Measurements from ENCODE around the gene ELSPBP1.

Gene ELSPBP1

GRCh38 chr19:48023518-48023917, 29.1 kb downstream of the ELSPBP1 start:
- TF ChIP-seq CTCF (IDR thresholded peaks at IDR 0.05; ENCODE audit: borderline replicate concordance, insufficient read depth, low read depth, low read length), result no peak

DNA sequence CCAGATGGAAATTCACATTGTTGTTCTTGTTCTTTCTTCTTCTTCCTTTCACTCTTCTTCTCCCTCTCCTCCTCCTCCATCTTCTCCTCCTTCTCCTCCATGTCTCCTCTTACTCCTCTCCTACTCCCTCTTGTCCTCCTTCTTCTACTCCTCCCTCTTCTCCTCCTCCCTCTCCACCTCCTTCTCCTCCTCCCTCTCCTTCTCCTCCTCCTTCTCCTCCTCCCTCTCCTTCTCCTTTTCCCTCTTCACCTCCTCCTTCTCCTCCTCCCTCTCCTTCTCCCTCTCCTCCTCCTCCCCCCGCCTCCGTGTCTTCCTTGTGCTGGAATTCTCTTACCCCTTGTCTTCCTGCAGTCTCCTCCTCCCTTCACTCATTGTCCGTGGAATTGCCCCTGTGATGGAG, 31.0 kb downstream of the ELSPBP1 start:
- no peak for TF ChIP-seq CTCF (IDR thresholded peaks at IDR 0.05; ENCODE audit: borderline replicate concordance, insufficient read depth, low read depth, low read length)

More at GRCh38 chr19:48023518-48023917, 29.1 kb downstream of the ELSPBP1 start:
- no peak overlapping the region for H3K4me3 ChIP-seq (ENCODE audit: low read depth, low read length)

DNA sequence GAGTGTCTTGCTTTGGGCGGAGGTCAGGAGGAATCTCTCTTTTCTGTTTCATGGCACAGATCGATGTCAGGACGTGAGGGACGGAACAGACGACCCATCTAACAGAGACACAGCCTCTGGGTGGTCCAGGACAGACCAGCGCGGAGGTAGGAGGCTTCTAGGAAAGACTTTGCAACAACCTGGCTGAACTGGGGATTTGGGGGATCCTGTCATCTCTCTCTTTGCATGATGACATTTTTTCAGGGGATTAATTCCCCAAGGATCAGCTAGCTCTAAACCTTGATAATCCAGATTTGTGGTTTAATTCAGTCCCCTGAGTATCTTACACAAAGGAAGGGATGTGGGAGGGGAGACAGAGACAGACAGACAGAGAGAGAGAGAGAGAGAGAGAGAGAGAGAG, 35.0 kb downstream of the ELSPBP1 start:
- H3K4me3 ChIP-seq (ENCODE audit: low read depth, low read length), result no peak overlapping the region
- no peak for TF ChIP-seq CTCF (IDR thresholded peaks at IDR 0.05; ENCODE audit: borderline replicate concordance, insufficient read depth, low read depth, low read length)

More for the DNA sequence above, 31.0 kb downstream of the ELSPBP1 start:
- H3K4me3 ChIP-seq (ENCODE audit: low read depth, low read length), result no peak overlapping the region

DNA sequence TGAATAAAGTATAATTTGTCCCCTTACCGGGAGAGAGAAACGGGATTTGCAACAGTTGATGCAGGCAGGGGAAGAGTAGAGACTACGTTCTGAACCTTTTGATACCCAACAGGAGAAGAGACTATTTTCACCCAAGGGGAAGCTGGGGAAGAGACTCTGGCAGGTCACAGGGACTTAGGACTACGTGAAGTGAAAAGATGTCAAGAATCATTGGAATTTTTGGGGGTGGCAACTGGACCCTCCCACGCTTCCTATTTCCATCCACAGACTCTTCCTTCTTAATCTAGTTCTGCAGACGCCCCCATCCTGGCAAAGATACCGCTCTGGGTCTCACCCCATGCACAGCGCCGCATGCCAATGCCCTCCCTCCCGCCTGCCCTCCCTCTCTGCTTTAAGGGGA, 35.6 kb downstream of the ELSPBP1 start:
- H3K4me3 ChIP-seq (ENCODE audit: low read depth, low read length), result no peak overlapping the region
- TF ChIP-seq CTCF (IDR thresholded peaks at IDR 0.05; ENCODE audit: borderline replicate concordance, insufficient read depth, low read depth, low read length), result no peak

DNA sequence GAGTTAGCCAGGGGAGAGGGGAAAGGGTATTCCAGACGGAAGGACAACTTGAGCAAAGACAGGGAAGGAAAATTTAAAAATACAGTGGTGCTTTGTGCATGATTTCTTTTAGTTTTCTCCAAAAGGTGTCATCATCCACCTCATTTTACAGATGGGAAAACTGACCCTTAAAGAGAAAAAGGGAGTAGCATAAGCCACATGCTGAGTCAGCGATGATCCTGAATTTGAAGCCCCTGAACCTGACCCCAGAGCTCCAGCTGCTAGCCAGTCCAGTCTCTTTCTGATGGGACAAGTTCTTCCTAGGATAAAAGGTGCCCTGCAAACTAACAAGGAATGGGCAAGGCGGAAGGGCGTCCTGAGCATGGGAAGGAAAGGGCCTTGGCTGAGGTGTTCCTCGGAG, 39.2 kb downstream of the ELSPBP1 start:
- no peak overlapping the region for H3K4me3 ChIP-seq (ENCODE audit: low read depth, low read length)
- TF ChIP-seq CTCF (IDR thresholded peaks at IDR 0.05; ENCODE audit: borderline replicate concordance, insufficient read depth, low read depth, low read length), result no peak

GRCh38 chr19:48036765-48037164, 42.3 kb downstream of the ELSPBP1 start:
- no peak for TF ChIP-seq CTCF (IDR thresholded peaks at IDR 0.05; ENCODE audit: borderline replicate concordance, insufficient read depth, low read depth, low read length)
- H3K4me3 ChIP-seq (ENCODE audit: low read depth, low read length), result no peak overlapping the region

DNA sequence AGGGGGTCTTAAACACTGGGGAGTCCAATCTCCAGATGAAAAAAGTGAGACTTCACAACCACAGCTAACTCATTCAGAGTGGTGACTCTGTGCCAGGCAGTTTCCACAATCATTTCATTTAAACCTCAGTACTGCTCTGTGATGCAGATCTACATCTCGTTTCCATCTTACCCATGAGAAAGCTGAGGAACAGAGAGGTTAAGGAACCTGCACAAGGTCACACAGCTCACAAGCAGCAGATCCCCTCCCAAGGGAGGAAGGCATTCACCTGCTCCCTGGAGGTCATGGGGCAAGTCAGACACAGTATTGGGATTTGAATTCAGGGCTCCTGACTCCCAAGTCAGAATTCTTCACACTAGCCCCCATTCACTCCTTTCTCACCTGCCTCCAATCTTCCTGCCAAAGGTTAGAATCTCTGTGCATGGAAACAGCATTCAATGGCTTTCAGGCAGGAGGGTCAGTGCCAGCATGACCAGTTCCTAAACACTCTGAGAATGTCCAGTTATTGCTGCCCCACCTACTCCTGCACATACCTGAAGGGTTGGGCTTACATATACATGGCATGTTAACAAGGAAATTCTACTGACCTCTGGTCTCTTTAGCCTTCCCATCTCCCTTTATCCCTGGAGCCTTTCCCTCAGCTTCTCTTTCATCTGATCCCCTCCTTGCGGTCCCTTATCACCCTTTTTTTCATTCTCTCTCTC, 47.6 kb downstream of the ELSPBP1 start:
- TF ChIP-seq CTCF (IDR thresholded peaks at IDR 0.05; ENCODE audit: borderline replicate concordance, insufficient read depth, low read depth, low read length), result no peak
- no peak overlapping the region for H3K4me3 ChIP-seq (ENCODE audit: low read depth, low read length)

Data from GM12875 (cell line).